Measurements from ENCODE around the gene TTC6.

DNA sequence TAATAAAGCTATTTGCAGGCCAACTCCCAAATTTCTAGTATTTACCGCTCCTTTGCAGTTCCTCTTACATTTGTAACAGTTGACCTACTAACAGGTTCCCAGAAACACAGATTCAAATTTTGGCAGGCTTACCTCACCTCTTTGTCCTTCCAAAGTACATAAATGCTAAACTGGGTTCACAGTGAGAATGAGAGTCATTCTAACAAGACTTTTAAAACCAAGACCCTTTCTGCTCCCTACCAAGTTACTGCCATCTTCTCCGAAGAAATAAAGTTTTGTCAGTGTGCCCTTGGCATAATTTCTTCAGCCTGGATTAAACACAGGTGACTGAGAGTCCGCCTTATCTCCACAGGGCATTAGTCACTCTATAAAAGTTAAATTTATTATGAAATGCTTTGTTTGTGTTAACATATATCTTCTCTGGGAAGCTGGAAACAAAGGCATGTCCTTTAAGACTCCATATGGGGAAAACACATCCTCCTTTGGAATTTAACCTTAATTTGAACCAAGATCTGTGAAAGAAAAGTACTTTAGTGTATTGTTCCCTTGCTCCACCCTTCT is 28.5 kb upstream of the TTC6 start:
- TF ChIP-seq POLR2A (IDR thresholded peaks at IDR 0.05; ENCODE audit: low read depth, low read length) = no peak
- no peak for TF ChIP-seq POLR2AphosphoS5 (IDR thresholded peaks at IDR 0.05; ENCODE audit: low read depth, low read length)

Measured in GM12892 (cell line).